IMR-90 (cell line): Measurements from ENCODE around the gene ZFR.

ENCODE experiments used
- CTCF ChIP-seq: conservative IDR thresholded peaks from 2 replicates; pipeline ENCODE4 v1.5.1; 2012; ENCODE audit warnings: mild to moderate bottlenecking, low read depth, low read length, improper control_type of control experiment
- POLR2A ChIP-seq: IDR thresholded peaks from 2 replicates; pipeline ENCODE4 v1.6.1; 2012; ENCODE audit warnings: mild to moderate bottlenecking, low read depth, low read length
- RAD21 ChIP-seq: IDR thresholded peaks from 2 replicates; pipeline ENCODE4 v1.6.1; 2012; ENCODE audit warnings: low read length, improper control_type of control experiment
- RFX5 ChIP-seq: IDR thresholded peaks from 2 replicates; pipeline ENCODE4 v1.8.0; 2012; ENCODE audit warnings: low read depth, mild to moderate bottlenecking, low read length, moderate library complexity

GRCh38 chr5:32473072-32473471 is 28.5 kb upstream of the ZFR start:
- TF ChIP-seq CTCF (no peak), POLR2A (no peak), RAD21 (no peak), RFX5 (no peak)
